Measurements from ENCODE around the gene SOD2.

DNA sequence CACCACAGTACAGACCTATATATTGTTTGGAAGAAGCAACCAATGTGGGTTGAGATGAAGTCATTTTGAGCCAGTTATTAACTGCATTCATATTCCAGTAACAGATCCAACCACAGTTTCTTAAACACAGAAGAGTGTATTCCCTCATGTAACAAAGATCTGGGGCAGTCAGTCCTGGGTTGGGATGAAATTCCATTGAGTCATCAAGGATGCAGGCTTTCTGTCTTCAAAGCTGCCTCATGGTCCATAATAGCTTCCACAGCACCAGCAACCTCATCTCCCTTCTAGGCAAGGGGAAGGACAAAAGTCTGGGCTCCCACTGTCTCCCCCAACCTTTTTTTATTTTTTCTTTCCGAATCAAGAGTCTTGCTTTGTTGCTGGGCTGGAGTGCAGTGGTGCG, 2.9 kb upstream of the SOD2 start:
- TF ChIP-seq, protein P1, sequence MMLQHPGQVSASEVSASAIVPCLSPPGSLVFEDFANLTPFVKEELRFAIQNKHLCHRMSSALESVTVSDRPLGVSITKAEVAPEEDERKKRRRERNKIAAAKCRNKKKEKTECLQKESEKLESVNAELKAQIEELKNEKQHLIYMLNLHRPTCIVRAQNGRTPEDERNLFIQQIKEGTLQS (CRISPR knock-in tag; IDR thresholded peaks at IDR 0.05), result no peak
- TF ChIP-seq FOXJ3 (CRISPR knock-in tag; IDR thresholded peaks at IDR 0.05; ENCODE audit: borderline replicate concordance) (no peak), ZKSCAN1 (IDR thresholded peaks at IDR 0.05; ENCODE audit: low read length) (no peak), ZNF432 (CRISPR knock-in tag; IDR thresholded peaks at IDR 0.05; ENCODE audit: borderline replicate concordance) (no peak), RXRB (CRISPR knock-in tag; IDR thresholded peaks at IDR 0.05; ENCODE audit: borderline replicate concordance) (no peak), DMAP1 (CRISPR knock-in tag; IDR thresholded peaks at IDR 0.05) (no peak), ZNF225 (CRISPR knock-in tag; IDR thresholded peaks at IDR 0.05) (no peak)
- TF ChIP-seq, protein P2, sequence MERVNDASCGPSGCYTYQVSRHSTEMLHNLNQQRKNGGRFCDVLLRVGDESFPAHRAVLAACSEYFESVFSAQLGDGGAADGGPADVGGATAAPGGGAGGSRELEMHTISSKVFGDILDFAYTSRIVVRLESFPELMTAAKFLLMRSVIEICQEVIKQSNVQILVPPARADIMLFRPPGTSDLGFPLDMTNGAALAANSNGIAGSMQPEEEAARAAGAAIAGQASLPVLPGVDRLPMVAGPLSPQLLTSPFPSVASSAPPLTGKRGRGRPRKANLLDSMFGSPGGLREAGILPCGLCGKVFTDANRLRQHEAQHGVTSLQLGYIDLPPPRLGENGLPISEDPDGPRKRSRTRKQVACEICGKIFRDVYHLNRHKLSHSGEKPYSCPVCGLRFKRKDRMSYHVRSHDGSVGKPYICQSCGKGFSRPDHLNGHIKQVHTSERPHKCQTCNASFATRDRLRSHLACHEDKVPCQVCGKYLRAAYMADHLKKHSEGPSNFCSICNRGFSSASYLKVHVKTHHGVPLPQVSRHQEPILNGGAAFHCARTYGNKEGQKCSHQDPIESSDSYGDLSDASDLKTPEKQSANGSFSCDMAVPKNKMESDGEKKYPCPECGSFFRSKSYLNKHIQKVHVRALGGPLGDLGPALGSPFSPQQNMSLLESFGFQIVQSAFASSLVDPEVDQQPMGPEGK (CRISPR knock-in tag; IDR thresholded peaks at IDR 0.05), result no peak
- TF ChIP-seq, protein P3, sequence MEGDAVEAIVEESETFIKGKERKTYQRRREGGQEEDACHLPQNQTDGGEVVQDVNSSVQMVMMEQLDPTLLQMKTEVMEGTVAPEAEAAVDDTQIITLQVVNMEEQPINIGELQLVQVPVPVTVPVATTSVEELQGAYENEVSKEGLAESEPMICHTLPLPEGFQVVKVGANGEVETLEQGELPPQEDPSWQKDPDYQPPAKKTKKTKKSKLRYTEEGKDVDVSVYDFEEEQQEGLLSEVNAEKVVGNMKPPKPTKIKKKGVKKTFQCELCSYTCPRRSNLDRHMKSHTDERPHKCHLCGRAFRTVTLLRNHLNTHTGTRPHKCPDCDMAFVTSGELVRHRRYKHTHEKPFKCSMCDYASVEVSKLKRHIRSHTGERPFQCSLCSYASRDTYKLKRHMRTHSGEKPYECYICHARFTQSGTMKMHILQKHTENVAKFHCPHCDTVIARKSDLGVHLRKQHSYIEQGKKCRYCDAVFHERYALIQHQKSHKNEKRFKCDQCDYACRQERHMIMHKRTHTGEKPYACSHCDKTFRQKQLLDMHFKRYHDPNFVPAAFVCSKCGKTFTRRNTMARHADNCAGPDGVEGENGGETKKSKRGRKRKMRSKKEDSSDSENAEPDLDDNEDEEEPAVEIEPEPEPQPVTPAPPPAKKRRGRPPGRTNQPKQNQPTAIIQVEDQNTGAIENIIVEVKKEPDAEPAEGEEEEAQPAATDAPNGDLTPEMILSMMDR (CRISPR knock-in tag; IDR thresholded peaks at IDR 0.05), result no peak
